SU-DHL-6 (cell line): ENCODE data around the gene VAMP1.
A peak's percentile ranks its signal among the peaks of the same experiment; 100 is the strongest.
"Not testable (repeated sequence)": the region's sequence is repeated elsewhere in the genome, so short reads cannot be mapped to it uniquely, and the experiment has no call there.

Source experiments
- H2AFZ ChIP-seq: fragments of 200-600 bp; sonication (generic); 2 replicates; pipeline ENCODE4 v1.6.1; 2014; ENCODE audit warnings: low read depth, mild to moderate bottlenecking, moderate library complexity, mixed read lengths, antibody characterized with exemption, low read length; ENCODE audit not compliant: severe bottlenecking
- H3F3A ChIP-seq: fragments of 200-600 bp; shearing (Covaris generic); 2 replicates; pipeline ENCODE4 v1.6.0; 2016; ENCODE audit warnings: antibody characterized with exemption, mild to moderate bottlenecking; ENCODE audit not compliant: insufficient read depth
- H3K27ac ChIP-seq: fragments of 200-600 bp; sonication (generic); 2 replicates; pipeline ENCODE4 v1.5.1; 2016; ENCODE audit warnings: low read depth, mild to moderate bottlenecking, low read length, moderate library complexity, mixed read lengths
- H3K27me3 ChIP-seq: fragments of 200-600 bp; sonication (generic), shearing (Covaris generic); 2 replicates; pipeline ENCODE4 v1.6.0; 2014; ENCODE audit warnings: mild to moderate bottlenecking, low read length
- H3K36me3 ChIP-seq: fragments of 200-600 bp; sonication (generic); 2 replicates; pipeline ENCODE4 v1.6.1; 2014; ENCODE audit warnings: mild to moderate bottlenecking, low read length, mixed read lengths
- H3K4me2 ChIP-seq: fragments of 300-600, 200-600 bp; shearing (Covaris generic), sonication (generic); 2 replicates; pipeline ENCODE4 v1.6.0; 2014; ENCODE audit warnings: low read length, low read depth, mild to moderate bottlenecking; ENCODE audit not compliant: poor library complexity, severe bottlenecking
- H3K4me3 ChIP-seq: fragments of 200-600 bp; sonication (generic); 2 replicates; pipeline ENCODE4 v1.5.1; 2014; ENCODE audit warnings: antibody characterized with exemption, low read length, mild to moderate bottlenecking, mixed read lengths; ENCODE audit not compliant: insufficient read depth, poor library complexity, severe bottlenecking
- H3K79me2 ChIP-seq: fragments of 200-600 bp; sonication (generic); 2 replicates; pipeline ENCODE4 v1.6.1; 2014; ENCODE audit warnings: mild to moderate bottlenecking, low read length, moderate library complexity; ENCODE audit not compliant: insufficient read depth
- H3K9ac ChIP-seq: fragments of 200-600 bp; sonication (generic); 2 replicates; pipeline ENCODE4 v1.7.0; 2014; ENCODE audit warnings: mild to moderate bottlenecking, low read length
- H3K9me2 ChIP-seq: fragments of 200-600 bp; sonication (generic); replicated peaks from 2 replicates; pipeline ENCODE4 v1.6.1; 2014; ENCODE audit warnings: low read length; ENCODE audit not compliant: insufficient read depth
- H3K9me3 ChIP-seq: fragments of 200-600 bp; sonication (generic); 2 replicates; pipeline ENCODE4 v1.6.1; 2014; ENCODE audit warnings: low read length, mixed read lengths; ENCODE audit not compliant: insufficient read depth
- H4K20me1 ChIP-seq: fragments of 200-600 bp; sonication (generic); 2 replicates; pipeline ENCODE4 v1.6.1; 2014; ENCODE audit warnings: low read depth, mild to moderate bottlenecking, antibody characterized with exemption, low read length, moderate library complexity, mixed read lengths
- CTCF ChIP-seq: fragments of 200-600 bp; sonication (generic); IDR thresholded peaks from one replicate; pipeline ENCODE4 v1.5.1; 2017; ENCODE audit warnings: antibody characterized with exemption, mild to moderate bottlenecking, low read length, moderate library complexity; ENCODE audit not compliant: insufficient read depth, poor library complexity, severe bottlenecking
- EZH2phosphoT487 ChIP-seq: fragments of 200-600 bp; sonication (generic), shearing (Covaris generic); conservative IDR thresholded peaks from 2 replicates; pipeline ENCODE4 v1.6.1; 2018; ENCODE audit warnings: mild to moderate bottlenecking, antibody characterized with exemption, low read length, moderate library complexity, mixed read lengths

VAMP1 gene

GRCh38 chr12:6428326-6428725 lies 42.2 kb downstream of the VAMP1 start:
- Histone ChIP-seq H3K27ac (peak overlapping the region; percentile 94), H3K9ac (peak overlapping the region; percentile 55)

GRCh38 chr12:6427796-6428195 lies 42.7 kb downstream of the VAMP1 start:
- not testable (repeated sequence) for H3K36me3 ChIP-seq, H3K79me2 ChIP-seq, H3K27me3 ChIP-seq, H4K20me1 ChIP-seq, H3K9me2 ChIP-seq, H3K9me3 ChIP-seq
- Histone ChIP-seq H3K27ac (peak overlapping the region; percentile 94), H3K4me2 (peak overlapping the region; percentile 56), H2AFZ (peak overlapping the region; percentile 31), H3F3A (peaks cover 80% of the 10 kb centered on the region), H3K4me3 (peak overlapping the region; percentile 20), H3K9ac (peak overlapping the region; percentile 55)

More at GRCh38 chr12:6428326-6428725, 42.2 kb downstream of the VAMP1 start:
- peak overlapping the region; percentile 31 for H2AFZ ChIP-seq
- no peak for TF ChIP-seq EZH2phosphoT487
- TF ChIP-seq CTCF: no peak
- H3K27me3 ChIP-seq: no peaks in the 10 kb centered on the region
- H3K9me3 ChIP-seq: no peaks in the 10 kb centered on the region
- no peaks in the 10 kb centered on the region for H3K9me2 ChIP-seq
- H3F3A ChIP-seq: peaks cover 85% of the 10 kb centered on the region
- H3K4me3 ChIP-seq: peak overlapping the region; percentile 28
- no peaks in the 10 kb centered on the region for H3K79me2 ChIP-seq
- no peaks in the 10 kb centered on the region for H3K36me3 ChIP-seq
- H4K20me1 ChIP-seq: no peaks in the 10 kb centered on the region
- peak overlapping the region; percentile 56 for H3K4me2 ChIP-seq

GRCh38 chr12:6426882-6427671 lies 43.4 kb downstream of the VAMP1 start:
- peak overlapping the region; percentile 94 for H3K27ac ChIP-seq
- H3K9me2 ChIP-seq: no peaks in the 10 kb centered on the region
- H3K4me2 ChIP-seq: peak overlapping the region; percentile 56
- H3K9me3 ChIP-seq: no peaks in the 10 kb centered on the region
- peaks cover 74% of the 10 kb centered on the region for H3F3A ChIP-seq
- no peaks in the 10 kb centered on the region for H3K36me3 ChIP-seq
- H2AFZ ChIP-seq: peak overlapping the region; percentile 4
- H3K27me3 ChIP-seq: no peaks in the 10 kb centered on the region
- H3K4me3 ChIP-seq: peak overlapping the region; percentile 20
- no peaks in the 10 kb centered on the region for H3K79me2 ChIP-seq
- H3K9ac ChIP-seq: peak overlapping the region; percentile 55
- TF ChIP-seq CTCF (no peak), EZH2phosphoT487 (no peak)
- H4K20me1 ChIP-seq: no peaks in the 10 kb centered on the region
